ENCODE data around the gene ZNF511.

DNA sequence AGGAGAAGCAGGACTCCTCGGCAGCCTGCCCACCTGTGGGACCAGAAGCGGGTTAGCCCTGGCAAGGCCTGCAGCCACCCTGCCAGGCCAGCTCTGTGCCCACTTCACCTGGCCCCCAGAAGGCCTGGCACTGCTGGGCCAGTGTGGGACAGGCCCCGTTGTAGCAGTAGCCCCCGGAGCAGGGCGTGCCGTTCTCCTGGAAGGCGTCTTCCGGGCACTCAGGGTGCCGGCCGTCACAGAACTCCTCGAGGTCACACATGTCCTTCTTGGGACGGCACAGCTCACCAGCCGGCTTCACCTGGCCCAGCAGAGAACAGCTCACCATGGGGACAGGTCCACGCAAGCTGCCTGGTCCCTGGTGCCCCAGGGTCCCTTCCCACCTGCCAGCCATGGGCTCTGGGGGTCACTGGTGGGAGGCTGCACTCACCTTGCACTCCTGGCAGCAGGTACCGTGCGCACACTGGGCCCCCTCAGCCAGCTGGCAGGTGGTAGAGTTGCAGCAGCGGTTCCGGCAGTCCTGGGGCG is 37.9 kb upstream of the ZNF511 start:
- TF ChIP-seq FOXA1 (IDR thresholded peaks at IDR 0.05) (no peak), GABPA (IDR thresholded peaks at IDR 0.05 in 1 of 2, conservative IDR thresholded peaks at IDR 0.05 in 1 of 2) (no peak), SP1 (IDR thresholded peaks at IDR 0.05) (no peak), RAD21 (IDR thresholded peaks at IDR 0.05) (no peak), JUND (IDR thresholded peaks at IDR 0.05) (no peak), TAF1 (conservative IDR thresholded peaks at IDR 0.05) (no peak), HNF4G (IDR thresholded peaks at IDR 0.05) (no peak)
- TF ChIP-seq, protein P1, sequence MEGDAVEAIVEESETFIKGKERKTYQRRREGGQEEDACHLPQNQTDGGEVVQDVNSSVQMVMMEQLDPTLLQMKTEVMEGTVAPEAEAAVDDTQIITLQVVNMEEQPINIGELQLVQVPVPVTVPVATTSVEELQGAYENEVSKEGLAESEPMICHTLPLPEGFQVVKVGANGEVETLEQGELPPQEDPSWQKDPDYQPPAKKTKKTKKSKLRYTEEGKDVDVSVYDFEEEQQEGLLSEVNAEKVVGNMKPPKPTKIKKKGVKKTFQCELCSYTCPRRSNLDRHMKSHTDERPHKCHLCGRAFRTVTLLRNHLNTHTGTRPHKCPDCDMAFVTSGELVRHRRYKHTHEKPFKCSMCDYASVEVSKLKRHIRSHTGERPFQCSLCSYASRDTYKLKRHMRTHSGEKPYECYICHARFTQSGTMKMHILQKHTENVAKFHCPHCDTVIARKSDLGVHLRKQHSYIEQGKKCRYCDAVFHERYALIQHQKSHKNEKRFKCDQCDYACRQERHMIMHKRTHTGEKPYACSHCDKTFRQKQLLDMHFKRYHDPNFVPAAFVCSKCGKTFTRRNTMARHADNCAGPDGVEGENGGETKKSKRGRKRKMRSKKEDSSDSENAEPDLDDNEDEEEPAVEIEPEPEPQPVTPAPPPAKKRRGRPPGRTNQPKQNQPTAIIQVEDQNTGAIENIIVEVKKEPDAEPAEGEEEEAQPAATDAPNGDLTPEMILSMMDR (IDR thresholded peaks at IDR 0.05; ENCODE audit: low read depth, low read length, missing input control): no peak
- TF ChIP-seq, protein P2, sequence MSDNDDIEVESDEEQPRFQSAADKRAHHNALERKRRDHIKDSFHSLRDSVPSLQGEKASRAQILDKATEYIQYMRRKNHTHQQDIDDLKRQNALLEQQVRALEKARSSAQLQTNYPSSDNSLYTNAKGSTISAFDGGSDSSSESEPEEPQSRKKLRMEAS (IDR thresholded peaks at IDR 0.05): no peak
- TF ChIP-seq, protein P3, sequence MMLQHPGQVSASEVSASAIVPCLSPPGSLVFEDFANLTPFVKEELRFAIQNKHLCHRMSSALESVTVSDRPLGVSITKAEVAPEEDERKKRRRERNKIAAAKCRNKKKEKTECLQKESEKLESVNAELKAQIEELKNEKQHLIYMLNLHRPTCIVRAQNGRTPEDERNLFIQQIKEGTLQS (IDR thresholded peaks at IDR 0.05): no peak
- TF ChIP-seq, protein P4, sequence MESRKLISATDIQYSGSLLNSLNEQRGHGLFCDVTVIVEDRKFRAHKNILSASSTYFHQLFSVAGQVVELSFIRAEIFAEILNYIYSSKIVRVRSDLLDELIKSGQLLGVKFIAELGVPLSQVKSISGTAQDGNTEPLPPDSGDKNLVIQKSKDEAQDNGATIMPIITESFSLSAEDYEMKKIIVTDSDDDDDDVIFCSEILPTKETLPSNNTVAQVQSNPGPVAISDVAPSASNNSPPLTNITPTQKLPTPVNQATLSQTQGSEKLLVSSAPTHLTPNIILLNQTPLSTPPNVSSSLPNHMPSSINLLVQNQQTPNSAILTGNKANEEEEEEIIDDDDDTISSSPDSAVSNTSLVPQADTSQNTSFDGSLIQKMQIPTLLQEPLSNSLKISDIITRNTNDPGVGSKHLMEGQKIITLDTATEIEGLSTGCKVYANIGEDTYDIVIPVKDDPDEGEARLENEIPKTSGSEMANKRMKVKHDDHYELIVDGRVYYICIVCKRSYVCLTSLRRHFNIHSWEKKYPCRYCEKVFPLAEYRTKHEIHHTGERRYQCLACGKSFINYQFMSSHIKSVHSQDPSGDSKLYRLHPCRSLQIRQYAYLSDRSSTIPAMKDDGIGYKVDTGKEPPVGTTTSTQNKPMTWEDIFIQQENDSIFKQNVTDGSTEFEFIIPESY (IDR thresholded peaks at IDR 0.05): no peak
- TF ChIP-seq, protein P5, sequence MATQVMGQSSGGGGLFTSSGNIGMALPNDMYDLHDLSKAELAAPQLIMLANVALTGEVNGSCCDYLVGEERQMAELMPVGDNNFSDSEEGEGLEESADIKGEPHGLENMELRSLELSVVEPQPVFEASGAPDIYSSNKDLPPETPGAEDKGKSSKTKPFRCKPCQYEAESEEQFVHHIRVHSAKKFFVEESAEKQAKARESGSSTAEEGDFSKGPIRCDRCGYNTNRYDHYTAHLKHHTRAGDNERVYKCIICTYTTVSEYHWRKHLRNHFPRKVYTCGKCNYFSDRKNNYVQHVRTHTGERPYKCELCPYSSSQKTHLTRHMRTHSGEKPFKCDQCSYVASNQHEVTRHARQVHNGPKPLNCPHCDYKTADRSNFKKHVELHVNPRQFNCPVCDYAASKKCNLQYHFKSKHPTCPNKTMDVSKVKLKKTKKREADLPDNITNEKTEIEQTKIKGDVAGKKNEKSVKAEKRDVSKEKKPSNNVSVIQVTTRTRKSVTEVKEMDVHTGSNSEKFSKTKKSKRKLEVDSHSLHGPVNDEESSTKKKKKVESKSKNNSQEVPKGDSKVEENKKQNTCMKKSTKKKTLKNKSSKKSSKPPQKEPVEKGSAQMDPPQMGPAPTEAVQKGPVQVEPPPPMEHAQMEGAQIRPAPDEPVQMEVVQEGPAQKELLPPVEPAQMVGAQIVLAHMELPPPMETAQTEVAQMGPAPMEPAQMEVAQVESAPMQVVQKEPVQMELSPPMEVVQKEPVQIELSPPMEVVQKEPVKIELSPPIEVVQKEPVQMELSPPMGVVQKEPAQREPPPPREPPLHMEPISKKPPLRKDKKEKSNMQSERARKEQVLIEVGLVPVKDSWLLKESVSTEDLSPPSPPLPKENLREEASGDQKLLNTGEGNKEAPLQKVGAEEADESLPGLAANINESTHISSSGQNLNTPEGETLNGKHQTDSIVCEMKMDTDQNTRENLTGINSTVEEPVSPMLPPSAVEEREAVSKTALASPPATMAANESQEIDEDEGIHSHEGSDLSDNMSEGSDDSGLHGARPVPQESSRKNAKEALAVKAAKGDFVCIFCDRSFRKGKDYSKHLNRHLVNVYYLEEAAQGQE (IDR thresholded peaks at IDR 0.05): no peak
